HepG2 (cell line): Measurements from ENCODE around the gene DNAJB11. TPM values are rescaled to one million over a fixed set of nuclear protein-coding genes. Genes with fewer than 3 reads are reported as not detected.

Experiments used
- CENPX ChIP-seq: sonication (generic); formaldehyde crosslinking; IDR thresholded peaks from 2 replicates; pipeline ENCODE4 v1.9.0; 2021; ENCODE audit warnings: mild to moderate bottlenecking, missing genetic modification reagents, moderate library complexity
- DMAP1 ChIP-seq: IDR thresholded peaks from 2 replicates; pipeline ENCODE4 v1.6.1; 2016
- DPF2 ChIP-seq: sonication (generic); formaldehyde crosslinking; IDR thresholded peaks from 2 replicates; pipeline ENCODE4 v1.4.0; 2020; ENCODE audit warnings: mild to moderate bottlenecking, low read depth, missing genetic modification reagents, borderline replicate concordance
- FLYWCH1 ChIP-seq: sonication (generic); formaldehyde crosslinking; IDR thresholded peaks from 2 replicates; pipeline ENCODE4 v1.8.1; 2023; ENCODE audit warnings: mild to moderate bottlenecking, missing genetic modification reagents
- FOXO1 ChIP-seq: sonication (generic); formaldehyde crosslinking; IDR thresholded peaks from 2 replicates; pipeline ENCODE4 v1.4.0; 2020; ENCODE audit warnings: missing genetic modification reagents
- KLF15 ChIP-seq: sonication (generic); formaldehyde crosslinking; IDR thresholded peaks from 2 replicates; pipeline ENCODE4 v1.8.1; 2023; ENCODE audit warnings: borderline replicate concordance, mild to moderate bottlenecking, inconsistent platforms, missing genetic modification reagents, mixed read lengths
- MED8 ChIP-seq: sonication (generic); formaldehyde crosslinking; IDR thresholded peaks from 2 replicates; pipeline ENCODE4 v1.8.1; 2023; ENCODE audit warnings: mild to moderate bottlenecking, missing genetic modification reagents; ENCODE audit not compliant: insufficient replicate concordance
- MIER3 ChIP-seq: IDR thresholded peaks from 2 replicates; pipeline ENCODE4 v1.6.1; 2016; ENCODE audit warnings: missing compliant biosample characterization, borderline replicate concordance
- PAWR ChIP-seq: sonication (generic); formaldehyde crosslinking; IDR thresholded peaks from 2 replicates; pipeline ENCODE4 v1.4.0; 2020; ENCODE audit warnings: missing genetic modification reagents, mild to moderate bottlenecking, borderline replicate concordance
- POLR2AphosphoS2 ChIP-seq: IDR thresholded peaks from 2 replicates; pipeline ENCODE4 v1.6.1; 2011; ENCODE audit warnings: low read depth, low read length, improper control_type of control experiment
- RARG ChIP-seq: sonication (generic); formaldehyde crosslinking; IDR thresholded peaks from 2 replicates; pipeline ENCODE4 v1.4.0; 2020; ENCODE audit warnings: low read depth, mild to moderate bottlenecking, missing genetic modification reagents
- RBAK ChIP-seq: sonication (generic); formaldehyde crosslinking; IDR thresholded peaks from 2 replicates; pipeline ENCODE4 v1.5.1; 2020; ENCODE audit warnings: mild to moderate bottlenecking, missing genetic modification reagents
- SMAD1 ChIP-seq: sonication (generic); formaldehyde crosslinking; IDR thresholded peaks from 2 replicates; pipeline ENCODE4 v1.4.0; 2020; ENCODE audit warnings: missing genetic modification reagents, low read depth, mild to moderate bottlenecking, borderline replicate concordance
- TBP ChIP-seq: sonication (generic); formaldehyde crosslinking; IDR thresholded peaks from 2 replicates; pipeline ENCODE4 v1.5.0; 2020; ENCODE audit warnings: missing genetic modification reagents
- ZBTB20 ChIP-seq: sonication (generic); formaldehyde crosslinking; IDR thresholded peaks from 2 replicates; pipeline ENCODE4 v1.8.1; 2023; ENCODE audit warnings: missing genetic modification reagents, low read depth, mild to moderate bottlenecking, borderline replicate concordance
- ZFP90 ChIP-seq: sonication (generic); formaldehyde crosslinking; IDR thresholded peaks from 2 replicates; pipeline ENCODE4 v1.8.0; 2022; ENCODE audit warnings: missing genetic modification reagents, mild to moderate bottlenecking, inconsistent platforms, borderline replicate concordance
- ZNF7 ChIP-seq: IDR thresholded peaks from 2 replicates; pipeline ENCODE4 v1.6.1; 2016; ENCODE audit warnings: missing biosample characterization, missing genetic modification reagents
- ZNF776 ChIP-seq: sonication (generic); formaldehyde crosslinking; IDR thresholded peaks from 2 replicates; pipeline ENCODE4 v1.4.0; 2020; ENCODE audit warnings: mild to moderate bottlenecking, missing genetic modification reagents
- ZNF790 ChIP-seq: sonication (generic); formaldehyde crosslinking; IDR thresholded peaks from 2 replicates; pipeline ENCODE4 v1.8.0; 2022; ENCODE audit warnings: missing genetic modification reagents, mild to moderate bottlenecking, borderline replicate concordance
- ZNF891 ChIP-seq: sonication (generic); formaldehyde crosslinking; IDR thresholded peaks from 2 replicates; pipeline ENCODE4 v1.5.0; 2020; ENCODE audit warnings: mild to moderate bottlenecking, missing genetic modification reagents
- polyA plus RNA-seq, 8 experiments: library from polyadenylated mRNA; depleted of rRNA in 3 of 8; stranded (reverse) in 7 of 8; unstranded in 1 of 8; fragments of >200 nt; fragmentation: Illumina TruSeq in 4 of 8; extraction: Trizol in 4 of 8; gene quantifications; 2 replicates each; pipeline versions ENCODE4 v1.2.1 to v1.2.3, GENCODE V29; 2011 to 2016; ENCODE audit warnings: low read depth in 4 of 8, missing spikeins in 1 of 8, mixed read lengths in 1 of 8; ENCODE audit not compliant: insufficient read depth in 1 of 8
- total RNA-seq, 5 experiments: library from RNA; depleted of rRNA; stranded (reverse); fragments of >200 nt; fragmentation: Illumina TruSeq; extraction: Trizol; gene quantifications; 2 replicates each; pipeline ENCODE4 v1.2.3, GENCODE V29; 2016; ENCODE audit warnings: low read depth in 1 of 5
- TF ChIP-seq, protein P1 (sequence below): sonication (generic); formaldehyde crosslinking; conservative IDR thresholded peaks from 2 replicates; pipeline ENCODE4 v1.4.0; 2020; ENCODE audit warnings: missing genetic modification reagents
- TF ChIP-seq, protein P2 (sequence below): IDR thresholded peaks from 2 replicates; pipeline ENCODE4 v1.6.1; 2018; ENCODE audit warnings: missing genetic modification reagents
- TF ChIP-seq, protein P3 (sequence below): sonication (generic); formaldehyde crosslinking; conservative IDR thresholded peaks from 2 replicates; pipeline ENCODE4 v1.4.0; 2020; ENCODE audit warnings: missing genetic modification reagents

The DNAJB11 gene
- total and polyA plus RNA-seq, 2 of the 13 experiments (the other 11 are each of a cell fraction or from before 2014, with no cell fraction given) = 41.0 to 132 TPM

DNA sequence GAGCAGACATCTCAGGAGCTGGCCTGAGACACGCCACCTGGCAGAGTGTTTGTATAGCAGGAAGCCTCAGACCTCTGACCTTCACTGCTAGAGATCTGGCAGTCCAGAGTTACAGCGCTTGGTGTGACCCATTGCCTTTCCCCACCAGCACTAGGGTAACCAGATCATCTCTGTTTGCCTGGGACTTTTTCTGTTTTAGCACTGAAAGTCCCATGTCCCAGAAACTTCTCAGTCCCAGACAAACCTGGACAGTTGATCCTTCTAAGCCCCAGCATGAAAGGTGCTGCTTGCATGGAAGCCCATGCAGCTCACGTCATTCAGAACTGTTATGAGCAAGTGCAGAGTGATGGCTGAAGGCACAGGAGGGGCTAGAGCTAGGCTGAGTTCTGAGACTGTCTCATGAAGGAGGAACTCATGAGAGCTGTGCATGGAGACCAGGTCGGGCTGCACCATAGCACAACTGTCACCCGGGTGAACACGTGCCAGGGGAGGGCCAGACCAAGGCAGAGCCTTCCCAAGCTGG is 24.1 kb downstream of the DNAJB11 start (continued):
- no peak; the same call in 1 of the 2 replicates for TF ChIP-seq SMAD1
- TF ChIP-seq FLYWCH1 (CRISPR knock-in tag) = no peak
- TF ChIP-seq KLF15 (CRISPR knock-in tag) = no peak
- TF ChIP-seq PAWR (CRISPR knock-in tag) = no peak
- no peak for TF ChIP-seq FOXO1 (CRISPR knock-in tag)
- TF ChIP-seq, protein P1, sequence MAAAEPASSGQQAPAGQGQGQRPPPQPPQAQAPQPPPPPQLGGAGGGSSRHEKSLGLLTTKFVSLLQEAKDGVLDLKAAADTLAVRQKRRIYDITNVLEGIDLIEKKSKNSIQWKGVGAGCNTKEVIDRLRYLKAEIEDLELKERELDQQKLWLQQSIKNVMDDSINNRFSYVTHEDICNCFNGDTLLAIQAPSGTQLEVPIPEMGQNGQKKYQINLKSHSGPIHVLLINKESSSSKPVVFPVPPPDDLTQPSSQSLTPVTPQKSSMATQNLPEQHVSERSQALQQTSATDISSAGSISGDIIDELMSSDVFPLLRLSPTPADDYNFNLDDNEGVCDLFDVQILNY (CRISPR knock-in tag) = no peak
- TF ChIP-seq, protein P2, sequence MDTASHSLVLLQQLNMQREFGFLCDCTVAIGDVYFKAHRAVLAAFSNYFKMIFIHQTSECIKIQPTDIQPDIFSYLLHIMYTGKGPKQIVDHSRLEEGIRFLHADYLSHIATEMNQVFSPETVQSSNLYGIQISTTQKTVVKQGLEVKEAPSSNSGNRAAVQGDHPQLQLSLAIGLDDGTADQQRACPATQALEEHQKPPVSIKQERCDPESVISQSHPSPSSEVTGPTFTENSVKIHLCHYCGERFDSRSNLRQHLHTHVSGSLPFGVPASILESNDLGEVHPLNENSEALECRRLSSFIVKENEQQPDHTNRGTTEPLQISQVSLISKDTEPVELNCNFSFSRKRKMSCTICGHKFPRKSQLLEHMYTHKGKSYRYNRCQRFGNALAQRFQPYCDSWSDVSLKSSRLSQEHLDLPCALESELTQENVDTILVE (CRISPR knock-in tag) = 0 out of 2 replicates have a peak, but pooled peaks have one; percentile 5
- no peak for TF ChIP-seq ZNF790 (CRISPR knock-in tag)
- no peak for TF ChIP-seq ZBTB20 (CRISPR knock-in tag)
- TF ChIP-seq POLR2AphosphoS2 = no peak
- no peak for TF ChIP-seq ZNF776 (CRISPR knock-in tag)
- TF ChIP-seq CENPX (CRISPR knock-in tag) = no peak
- TF ChIP-seq MED8 (CRISPR knock-in tag) = no peak
- no peak; the same call in 1 of the 2 replicates for TF ChIP-seq DMAP1 (CRISPR knock-in tag)
- TF ChIP-seq ZFP90 (CRISPR knock-in tag) = no peak
- no peak for TF ChIP-seq DPF2
- TF ChIP-seq ZNF7 (CRISPR knock-in tag) = no peak
- TF ChIP-seq ZNF891 (CRISPR knock-in tag) = no peak
- no peak for TF ChIP-seq RBAK (CRISPR knock-in tag)
- TF ChIP-seq TBP (CRISPR knock-in tag) = no peak
- TF ChIP-seq RARG = no peak
- TF ChIP-seq MIER3 (CRISPR knock-in tag) = no peak
- TF ChIP-seq, protein P3, sequence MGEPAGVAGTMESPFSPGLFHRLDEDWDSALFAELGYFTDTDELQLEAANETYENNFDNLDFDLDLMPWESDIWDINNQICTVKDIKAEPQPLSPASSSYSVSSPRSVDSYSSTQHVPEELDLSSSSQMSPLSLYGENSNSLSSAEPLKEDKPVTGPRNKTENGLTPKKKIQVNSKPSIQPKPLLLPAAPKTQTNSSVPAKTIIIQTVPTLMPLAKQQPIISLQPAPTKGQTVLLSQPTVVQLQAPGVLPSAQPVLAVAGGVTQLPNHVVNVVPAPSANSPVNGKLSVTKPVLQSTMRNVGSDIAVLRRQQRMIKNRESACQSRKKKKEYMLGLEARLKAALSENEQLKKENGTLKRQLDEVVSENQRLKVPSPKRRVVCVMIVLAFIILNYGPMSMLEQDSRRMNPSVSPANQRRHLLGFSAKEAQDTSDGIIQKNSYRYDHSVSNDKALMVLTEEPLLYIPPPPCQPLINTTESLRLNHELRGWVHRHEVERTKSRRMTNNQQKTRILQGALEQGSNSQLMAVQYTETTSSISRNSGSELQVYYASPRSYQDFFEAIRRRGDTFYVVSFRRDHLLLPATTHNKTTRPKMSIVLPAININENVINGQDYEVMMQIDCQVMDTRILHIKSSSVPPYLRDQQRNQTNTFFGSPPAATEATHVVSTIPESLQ (CRISPR knock-in tag) = no peak
